ENCODE data around the gene ZNF70. TPM values are rescaled to one million over a fixed set of nuclear protein-coding genes. Genes with fewer than 3 reads are reported as not detected.

The ZNF70 gene
- total and polyA plus RNA-seq, 2 of the 13 experiments (the other 11 are each of a cell fraction or from before 2014, with no cell fraction given), result 0.62 to 3.6 TPM

- TF ChIP-seq ZNF276 (CRISPR knock-in tag; IDR thresholded peaks at IDR 0.05; ENCODE audit: low read depth), result no peak
- TF ChIP-seq ZNF772 (CRISPR knock-in tag; IDR thresholded peaks at IDR 0.05), result peak; percentile 72
- TF ChIP-seq MXD3 (CRISPR knock-in tag; IDR thresholded peaks at IDR 0.05), result no peak; the same call in 1 of the 2 replicates
- TF ChIP-seq, protein P1, sequence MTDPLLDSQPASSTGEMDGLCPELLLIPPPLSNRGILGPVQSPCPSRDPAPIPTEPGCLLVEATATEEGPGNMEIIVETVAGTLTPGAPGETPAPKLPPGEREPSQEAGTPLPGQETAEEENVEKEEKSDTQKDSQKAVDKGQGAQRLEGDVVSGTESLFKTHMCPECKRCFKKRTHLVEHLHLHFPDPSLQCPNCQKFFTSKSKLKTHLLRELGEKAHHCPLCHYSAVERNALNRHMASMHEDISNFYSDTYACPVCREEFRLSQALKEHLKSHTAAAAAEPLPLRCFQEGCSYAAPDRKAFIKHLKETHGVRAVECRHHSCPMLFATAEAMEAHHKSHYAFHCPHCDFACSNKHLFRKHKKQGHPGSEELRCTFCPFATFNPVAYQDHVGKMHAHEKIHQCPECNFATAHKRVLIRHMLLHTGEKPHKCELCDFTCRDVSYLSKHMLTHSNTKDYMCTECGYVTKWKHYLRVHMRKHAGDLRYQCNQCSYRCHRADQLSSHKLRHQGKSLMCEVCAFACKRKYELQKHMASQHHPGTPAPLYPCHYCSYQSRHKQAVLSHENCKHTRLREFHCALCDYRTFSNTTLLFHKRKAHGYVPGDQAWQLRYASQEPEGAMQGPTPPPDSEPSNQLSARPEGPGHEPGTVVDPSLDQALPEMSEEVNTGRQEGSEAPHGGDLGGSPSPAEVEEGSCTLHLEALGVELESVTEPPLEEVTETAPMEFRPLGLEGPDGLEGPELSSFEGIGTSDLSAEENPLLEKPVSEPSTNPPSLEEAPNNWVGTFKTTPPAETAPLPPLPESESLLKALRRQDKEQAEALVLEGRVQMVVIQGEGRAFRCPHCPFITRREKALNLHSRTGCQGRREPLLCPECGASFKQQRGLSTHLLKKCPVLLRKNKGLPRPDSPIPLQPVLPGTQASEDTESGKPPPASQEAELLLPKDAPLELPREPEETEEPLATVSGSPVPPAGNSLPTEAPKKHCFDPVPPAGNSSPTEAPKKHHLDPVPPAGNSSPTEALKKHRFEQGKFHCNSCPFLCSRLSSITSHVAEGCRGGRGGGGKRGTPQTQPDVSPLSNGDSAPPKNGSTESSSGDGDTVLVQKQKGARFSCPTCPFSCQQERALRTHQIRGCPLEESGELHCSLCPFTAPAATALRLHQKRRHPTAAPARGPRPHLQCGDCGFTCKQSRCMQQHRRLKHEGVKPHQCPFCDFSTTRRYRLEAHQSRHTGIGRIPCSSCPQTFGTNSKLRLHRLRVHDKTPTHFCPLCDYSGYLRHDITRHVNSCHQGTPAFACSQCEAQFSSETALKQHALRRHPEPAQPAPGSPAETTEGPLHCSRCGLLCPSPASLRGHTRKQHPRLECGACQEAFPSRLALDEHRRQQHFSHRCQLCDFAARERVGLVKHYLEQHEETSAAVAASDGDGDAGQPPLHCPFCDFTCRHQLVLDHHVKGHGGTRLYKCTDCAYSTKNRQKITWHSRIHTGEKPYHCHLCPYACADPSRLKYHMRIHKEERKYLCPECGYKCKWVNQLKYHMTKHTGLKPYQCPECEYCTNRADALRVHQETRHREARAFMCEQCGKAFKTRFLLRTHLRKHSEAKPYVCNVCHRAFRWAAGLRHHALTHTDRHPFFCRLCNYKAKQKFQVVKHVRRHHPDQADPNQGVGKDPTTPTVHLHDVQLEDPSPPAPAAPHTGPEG (CRISPR knock-in tag; IDR thresholded peaks at IDR 0.05), result peak; percentile 100
- no peak for TF ChIP-seq MAZ (IDR thresholded peaks at IDR 0.05; ENCODE audit: borderline replicate concordance, low read depth, low read length)
- TF ChIP-seq MAZ (CRISPR knock-in tag; IDR thresholded peaks at IDR 0.05; ENCODE audit: low read depth), result 0 out of 2 replicates have a peak, but pooled peaks have one; percentile 9
- no peak for TF ChIP-seq ZNF615 (CRISPR knock-in tag; IDR thresholded peaks at IDR 0.05; ENCODE audit: borderline replicate concordance)
- no peak for TF ChIP-seq ZNF614 (CRISPR knock-in tag; IDR thresholded peaks at IDR 0.05; ENCODE audit: borderline replicate concordance)
- TF ChIP-seq DRAP1 (CRISPR knock-in tag; IDR thresholded peaks at IDR 0.05), result peak; percentile 11; the same call in 1 of the 2 replicates
- TF ChIP-seq ZNF678 (CRISPR knock-in tag; IDR thresholded peaks at IDR 0.05), result no peak
- TF ChIP-seq HNRNPLL (IDR thresholded peaks at IDR 0.05; ENCODE audit: low read depth, low read length, poor library complexity, severe bottlenecking), result no peak
- 0 out of 2 replicates have a peak, but pooled peaks have one; percentile 52 for TF ChIP-seq DMAP1 (CRISPR knock-in tag; IDR thresholded peaks at IDR 0.05)
- TF ChIP-seq AHR (CRISPR knock-in tag; IDR thresholded peaks at IDR 0.05), result no peak
- TF ChIP-seq, protein P2, sequence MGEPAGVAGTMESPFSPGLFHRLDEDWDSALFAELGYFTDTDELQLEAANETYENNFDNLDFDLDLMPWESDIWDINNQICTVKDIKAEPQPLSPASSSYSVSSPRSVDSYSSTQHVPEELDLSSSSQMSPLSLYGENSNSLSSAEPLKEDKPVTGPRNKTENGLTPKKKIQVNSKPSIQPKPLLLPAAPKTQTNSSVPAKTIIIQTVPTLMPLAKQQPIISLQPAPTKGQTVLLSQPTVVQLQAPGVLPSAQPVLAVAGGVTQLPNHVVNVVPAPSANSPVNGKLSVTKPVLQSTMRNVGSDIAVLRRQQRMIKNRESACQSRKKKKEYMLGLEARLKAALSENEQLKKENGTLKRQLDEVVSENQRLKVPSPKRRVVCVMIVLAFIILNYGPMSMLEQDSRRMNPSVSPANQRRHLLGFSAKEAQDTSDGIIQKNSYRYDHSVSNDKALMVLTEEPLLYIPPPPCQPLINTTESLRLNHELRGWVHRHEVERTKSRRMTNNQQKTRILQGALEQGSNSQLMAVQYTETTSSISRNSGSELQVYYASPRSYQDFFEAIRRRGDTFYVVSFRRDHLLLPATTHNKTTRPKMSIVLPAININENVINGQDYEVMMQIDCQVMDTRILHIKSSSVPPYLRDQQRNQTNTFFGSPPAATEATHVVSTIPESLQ (CRISPR knock-in tag; conservative IDR thresholded peaks at IDR 0.05), result no peak
- TF ChIP-seq ZFY (CRISPR knock-in tag; IDR thresholded peaks at IDR 0.05), result 0 out of 2 replicates have a peak, but pooled peaks have one; percentile 52
- no peak for TF ChIP-seq RFXAP (CRISPR knock-in tag; IDR thresholded peaks at IDR 0.05; ENCODE audit: borderline replicate concordance)
- no peak for TF ChIP-seq ZNF20 (CRISPR knock-in tag; IDR thresholded peaks at IDR 0.05)
- TF ChIP-seq ZNF234 (CRISPR knock-in tag; conservative IDR thresholded peaks at IDR 0.05), result no peak
- TF ChIP-seq BHLHE40 (IDR thresholded peaks at IDR 0.05; ENCODE audit: low read length), result no peak
- TF ChIP-seq GLI4 (CRISPR knock-in tag; IDR thresholded peaks at IDR 0.05; ENCODE audit: borderline replicate concordance), result no peak
Measured at GRCh38 chr22:23784215-23784732, 33.4 kb upstream of the ZNF70 start (continued).
